Measurements from ENCODE around the gene PRKAB1.

DNA sequence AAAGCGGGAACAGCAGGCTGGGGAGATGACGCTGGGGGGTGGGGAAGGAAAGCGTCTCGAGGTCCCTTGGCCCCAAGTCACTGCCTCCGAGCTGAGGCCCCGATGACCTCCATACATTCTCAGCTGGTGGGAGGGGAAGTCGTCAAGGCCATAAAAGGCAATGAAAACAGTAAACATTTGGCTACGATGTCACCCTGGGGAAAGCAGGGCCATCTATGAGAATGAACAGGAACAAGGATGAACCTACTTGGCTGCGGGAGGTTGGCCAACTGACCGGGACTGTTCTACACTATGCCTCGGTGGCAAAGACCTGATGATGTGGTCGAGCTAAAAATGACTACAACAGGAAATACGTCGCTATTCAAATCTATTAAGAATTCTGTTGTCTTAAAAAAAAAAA, 19.5 kb downstream of the PRKAB1 start:
- TF ChIP-seq, protein P1, sequence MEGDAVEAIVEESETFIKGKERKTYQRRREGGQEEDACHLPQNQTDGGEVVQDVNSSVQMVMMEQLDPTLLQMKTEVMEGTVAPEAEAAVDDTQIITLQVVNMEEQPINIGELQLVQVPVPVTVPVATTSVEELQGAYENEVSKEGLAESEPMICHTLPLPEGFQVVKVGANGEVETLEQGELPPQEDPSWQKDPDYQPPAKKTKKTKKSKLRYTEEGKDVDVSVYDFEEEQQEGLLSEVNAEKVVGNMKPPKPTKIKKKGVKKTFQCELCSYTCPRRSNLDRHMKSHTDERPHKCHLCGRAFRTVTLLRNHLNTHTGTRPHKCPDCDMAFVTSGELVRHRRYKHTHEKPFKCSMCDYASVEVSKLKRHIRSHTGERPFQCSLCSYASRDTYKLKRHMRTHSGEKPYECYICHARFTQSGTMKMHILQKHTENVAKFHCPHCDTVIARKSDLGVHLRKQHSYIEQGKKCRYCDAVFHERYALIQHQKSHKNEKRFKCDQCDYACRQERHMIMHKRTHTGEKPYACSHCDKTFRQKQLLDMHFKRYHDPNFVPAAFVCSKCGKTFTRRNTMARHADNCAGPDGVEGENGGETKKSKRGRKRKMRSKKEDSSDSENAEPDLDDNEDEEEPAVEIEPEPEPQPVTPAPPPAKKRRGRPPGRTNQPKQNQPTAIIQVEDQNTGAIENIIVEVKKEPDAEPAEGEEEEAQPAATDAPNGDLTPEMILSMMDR (conservative IDR thresholded peaks at IDR 0.05; ENCODE audit: low read depth in 2 of 2) = no peak
- TF ChIP-seq, protein P2, sequence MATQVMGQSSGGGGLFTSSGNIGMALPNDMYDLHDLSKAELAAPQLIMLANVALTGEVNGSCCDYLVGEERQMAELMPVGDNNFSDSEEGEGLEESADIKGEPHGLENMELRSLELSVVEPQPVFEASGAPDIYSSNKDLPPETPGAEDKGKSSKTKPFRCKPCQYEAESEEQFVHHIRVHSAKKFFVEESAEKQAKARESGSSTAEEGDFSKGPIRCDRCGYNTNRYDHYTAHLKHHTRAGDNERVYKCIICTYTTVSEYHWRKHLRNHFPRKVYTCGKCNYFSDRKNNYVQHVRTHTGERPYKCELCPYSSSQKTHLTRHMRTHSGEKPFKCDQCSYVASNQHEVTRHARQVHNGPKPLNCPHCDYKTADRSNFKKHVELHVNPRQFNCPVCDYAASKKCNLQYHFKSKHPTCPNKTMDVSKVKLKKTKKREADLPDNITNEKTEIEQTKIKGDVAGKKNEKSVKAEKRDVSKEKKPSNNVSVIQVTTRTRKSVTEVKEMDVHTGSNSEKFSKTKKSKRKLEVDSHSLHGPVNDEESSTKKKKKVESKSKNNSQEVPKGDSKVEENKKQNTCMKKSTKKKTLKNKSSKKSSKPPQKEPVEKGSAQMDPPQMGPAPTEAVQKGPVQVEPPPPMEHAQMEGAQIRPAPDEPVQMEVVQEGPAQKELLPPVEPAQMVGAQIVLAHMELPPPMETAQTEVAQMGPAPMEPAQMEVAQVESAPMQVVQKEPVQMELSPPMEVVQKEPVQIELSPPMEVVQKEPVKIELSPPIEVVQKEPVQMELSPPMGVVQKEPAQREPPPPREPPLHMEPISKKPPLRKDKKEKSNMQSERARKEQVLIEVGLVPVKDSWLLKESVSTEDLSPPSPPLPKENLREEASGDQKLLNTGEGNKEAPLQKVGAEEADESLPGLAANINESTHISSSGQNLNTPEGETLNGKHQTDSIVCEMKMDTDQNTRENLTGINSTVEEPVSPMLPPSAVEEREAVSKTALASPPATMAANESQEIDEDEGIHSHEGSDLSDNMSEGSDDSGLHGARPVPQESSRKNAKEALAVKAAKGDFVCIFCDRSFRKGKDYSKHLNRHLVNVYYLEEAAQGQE (IDR thresholded peaks at IDR 0.05; ENCODE audit: unreplicated experiment) = no peak
- TF ChIP-seq POLR2AphosphoS5 (IDR thresholded peaks at IDR 0.05; ENCODE audit: low read depth) = no peak
- no peak for TF ChIP-seq EZH2 (IDR thresholded peaks at IDR 0.05; ENCODE audit: low read depth, unreplicated experiment)
- TF ChIP-seq CREB1 (CRISPR knock-in tag; IDR thresholded peaks at IDR 0.05; ENCODE audit: low read depth) = no peak
- no peak for TF ChIP-seq ZNF331 (CRISPR knock-in tag; IDR thresholded peaks at IDR 0.05; ENCODE audit: low read depth)
- TF ChIP-seq ZNF114 (CRISPR knock-in tag; IDR thresholded peaks at IDR 0.05) = no peak
- TF ChIP-seq EZH2phosphoT487 (IDR thresholded peaks at IDR 0.05; ENCODE audit: unreplicated experiment) = no peak
- TF ChIP-seq NANOG (IDR thresholded peaks at IDR 0.05; ENCODE audit: borderline replicate concordance) = no peak
- no peak for TF ChIP-seq STAT1 (IDR thresholded peaks at IDR 0.05; ENCODE audit: unreplicated experiment)
- no peak for TF ChIP-seq JUNB (IDR thresholded peaks at IDR 0.05; ENCODE audit: unreplicated experiment)

All from GM23338 (cell line).